SK-N-MC (cell line): ENCODE data around the gene OR10H2.

ENCODE experiments used
- DNase-seq: peaks from one replicate; pipeline ENCODE4 v3.0.0-alpha.2; 2011; ENCODE audit warnings: low read depth, low spot score
- H3K27ac ChIP-seq: fragments of 200-600 bp; sonication (generic); 2 replicates; pipeline ENCODE4 v1.5.1; 2016; ENCODE audit warnings: mixed run types
- H3K36me3 ChIP-seq: fragments of 200-600 bp; sonication (generic); 2 replicates; pipeline ENCODE4 v1.6.1; 2017; ENCODE audit warnings: antibody characterized with exemption, low read length, mixed read lengths; ENCODE audit not compliant: insufficient read depth
- H3K4me3 ChIP-seq: fragments of 200-600 bp; sonication (generic); 2 replicates; pipeline ENCODE4 v1.5.1; 2016
- H3K9ac ChIP-seq: fragments of 200-600 bp; sonication (generic); 2 replicates; pipeline ENCODE4 v1.8.0; 2017; ENCODE audit warnings: mixed run types, mixed read lengths; ENCODE audit not compliant: insufficient read length
- H3K9me3 ChIP-seq: fragments of 200-600 bp; sonication (generic); 2 replicates; pipeline ENCODE4 v1.6.1; 2017; ENCODE audit warnings: low read depth, mild to moderate bottlenecking, antibody characterized with exemption, low read length, moderate library complexity, mixed read lengths
- EZH2 ChIP-seq: fragments of 200-600 bp; sonication (generic); IDR thresholded peaks from one replicate; pipeline ENCODE4 v1.6.1; 2017; ENCODE audit warnings: antibody characterized with exemption
- FOXP2 ChIP-seq: optimal IDR thresholded peaks from 2 replicates; pipeline ENCODE3; 2011; ENCODE audit warnings: mild to moderate bottlenecking, moderate library complexity; ENCODE audit not compliant: insufficient read depth; ENCODE audit errors: extremely low read length, control extremely low read depth
- POLR2AphosphoS5 ChIP-seq: IDR thresholded peaks from 2 replicates; pipeline ENCODE4 v1.6.1; 2012; ENCODE audit warnings: mild to moderate bottlenecking, low read depth, low read length, borderline replicate concordance

The OR10H2 gene

DNA sequence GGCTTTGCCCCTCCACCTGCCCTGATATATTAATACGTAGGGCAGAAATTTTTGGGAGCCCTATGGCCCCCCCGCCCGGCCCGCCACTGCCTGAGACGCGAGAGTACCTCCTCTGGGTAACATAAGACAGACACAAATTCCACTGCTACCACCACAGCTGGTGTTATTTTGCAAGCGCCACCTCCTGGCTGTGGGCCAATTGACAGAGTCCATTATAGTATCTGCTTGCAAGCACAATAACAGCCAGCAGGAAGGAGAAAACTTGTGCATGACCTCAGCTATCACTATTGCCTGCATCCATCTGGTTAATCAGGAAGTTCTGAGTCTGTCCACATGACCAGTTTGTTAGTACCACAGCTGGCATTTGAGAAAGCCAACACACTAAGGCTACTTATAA, 25.3 kb upstream of the OR10H2 start:
- Histone ChIP-seq H3K9me3 (no peaks in the 10 kb centered on the region), H3K36me3 (no peaks in the 10 kb centered on the region), H3K27ac (no peak overlapping the region), H3K4me3 (no peak overlapping the region), H3K9ac (no peak overlapping the region)
- peak; percentile 32 for DNase-seq
- TF ChIP-seq EZH2 (no peak), POLR2AphosphoS5 (no peak), FOXP2 (no peak)

- Histone ChIP-seq H3K4me3 (no peak overlapping the region), H3K9me3 (no peaks in the 10 kb centered on the region), H3K27ac (no peak overlapping the region), H3K9ac (no peak overlapping the region), H3K36me3 (no peaks in the 10 kb centered on the region)
- TF ChIP-seq EZH2 (no peak), FOXP2 (no peak), POLR2AphosphoS5 (no peak)
- DNase-seq, result no peak
Observed at GRCh38 chr19:15714638-15715037, 13.2 kb upstream of the OR10H2 start.

GRCh38 chr19:15715642-15716041, 12.2 kb upstream of the OR10H2 start:
- Histone ChIP-seq H3K4me3 (no peak overlapping the region), H3K36me3 (no peaks in the 10 kb centered on the region), H3K9me3 (no peaks in the 10 kb centered on the region), H3K27ac (no peak overlapping the region), H3K9ac (no peak overlapping the region)
- DNase-seq, result no peak
- no peak for TF ChIP-seq EZH2
- no peak for TF ChIP-seq POLR2AphosphoS5
- no peak for TF ChIP-seq FOXP2

DNA sequence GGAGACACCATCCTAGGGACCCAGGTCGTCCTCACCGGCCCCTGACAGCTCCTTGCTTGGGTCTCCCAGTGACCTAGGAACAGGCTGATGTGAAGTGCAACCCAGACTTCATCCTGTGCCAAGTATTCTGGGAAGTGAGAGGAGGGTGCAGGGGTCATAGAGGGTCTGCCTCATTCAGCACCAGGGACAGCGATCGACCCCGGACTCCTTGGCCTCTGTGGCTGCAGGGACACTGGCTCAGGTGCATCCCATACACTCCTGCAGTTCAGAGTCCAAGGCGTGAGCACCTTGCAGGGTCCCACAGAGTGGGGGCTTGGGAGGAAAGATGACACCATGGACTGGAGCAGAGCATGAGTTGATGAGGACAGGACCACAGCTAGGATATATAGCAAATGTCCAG, 10.0 kb upstream of the OR10H2 start:
- Histone ChIP-seq H3K36me3 (no peaks in the 10 kb centered on the region), H3K4me3 (no peak overlapping the region), H3K9ac (no peak overlapping the region), H3K27ac (no peak overlapping the region), H3K9me3 (no peaks in the 10 kb centered on the region)
- TF ChIP-seq POLR2AphosphoS5 (no peak), EZH2 (no peak), FOXP2 (no peak)
- DNase-seq, result no peak

DNA sequence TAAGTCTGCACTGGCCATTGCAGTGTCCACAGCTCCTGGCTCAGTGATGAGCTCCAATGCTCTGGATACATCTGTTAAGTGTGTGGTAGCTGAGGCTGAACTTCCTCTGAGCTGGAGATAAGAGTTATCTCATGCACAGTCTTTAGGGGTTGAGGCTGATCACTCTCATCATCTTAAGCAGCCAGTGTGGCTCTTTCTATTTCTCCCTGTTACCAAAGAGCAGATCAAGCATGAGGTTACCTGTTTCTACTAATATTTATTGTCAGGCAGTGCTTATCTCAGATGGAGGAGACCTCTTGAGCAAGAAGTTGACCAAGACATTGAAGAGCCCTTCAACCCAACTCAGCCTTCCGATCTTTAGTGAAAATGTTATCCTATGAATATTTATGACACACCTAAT, 6.6 kb upstream of the OR10H2 start:
- H3K9ac ChIP-seq, result no peak overlapping the region

DNA sequence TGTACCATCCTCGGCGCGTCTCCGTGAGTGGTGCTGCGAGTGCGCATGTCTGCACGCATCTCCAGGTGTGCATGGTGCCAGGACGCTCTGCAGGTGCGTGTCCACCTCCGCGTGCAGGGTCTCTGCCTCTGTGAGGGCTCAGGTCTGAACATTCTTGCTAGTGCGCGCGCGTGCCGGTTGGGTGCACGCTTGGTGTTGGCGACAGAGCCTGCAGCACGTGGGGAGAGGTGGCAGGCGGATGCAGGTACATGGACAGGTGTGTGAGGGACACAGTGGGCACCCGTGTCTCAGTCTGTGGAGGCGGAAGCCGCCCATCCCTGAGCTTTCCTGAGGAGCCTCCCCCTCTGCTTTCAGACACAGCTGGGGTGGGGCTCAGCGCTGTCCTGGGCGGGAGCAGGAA, 4.9 kb upstream of the OR10H2 start:
- no peak overlapping the region for H3K4me3 ChIP-seq
- H3K9me3 ChIP-seq, result no peaks in the 10 kb centered on the region
- no peak overlapping the region for H3K9ac ChIP-seq
- no peak overlapping the region for H3K27ac ChIP-seq
- DNase-seq, result no peak
- no peaks in the 10 kb centered on the region for H3K36me3 ChIP-seq
- TF ChIP-seq FOXP2 (no peak), POLR2AphosphoS5 (no peak), EZH2 (no peak)

More for the DNA sequence above, 6.6 kb upstream of the OR10H2 start:
- Histone ChIP-seq H3K4me3 (no peak overlapping the region), H3K9me3 (no peaks in the 10 kb centered on the region), H3K27ac (no peak overlapping the region), H3K36me3 (no peaks in the 10 kb centered on the region)
- TF ChIP-seq EZH2, result no peak
- TF ChIP-seq POLR2AphosphoS5, result no peak
- no peak for TF ChIP-seq FOXP2
- no peak for DNase-seq

GRCh38 chr19:15730538-15730937, 2.7 kb downstream of the OR10H2 start:
- TF ChIP-seq POLR2AphosphoS5, result no peak
- no peak for TF ChIP-seq FOXP2
- TF ChIP-seq EZH2, result no peak
- no peak for DNase-seq
- Histone ChIP-seq H3K27ac (no peak overlapping the region), H3K9ac (no peak overlapping the region), H3K4me3 (no peak overlapping the region), H3K36me3 (no peaks in the 10 kb centered on the region), H3K9me3 (no peaks in the 10 kb centered on the region)

DNA sequence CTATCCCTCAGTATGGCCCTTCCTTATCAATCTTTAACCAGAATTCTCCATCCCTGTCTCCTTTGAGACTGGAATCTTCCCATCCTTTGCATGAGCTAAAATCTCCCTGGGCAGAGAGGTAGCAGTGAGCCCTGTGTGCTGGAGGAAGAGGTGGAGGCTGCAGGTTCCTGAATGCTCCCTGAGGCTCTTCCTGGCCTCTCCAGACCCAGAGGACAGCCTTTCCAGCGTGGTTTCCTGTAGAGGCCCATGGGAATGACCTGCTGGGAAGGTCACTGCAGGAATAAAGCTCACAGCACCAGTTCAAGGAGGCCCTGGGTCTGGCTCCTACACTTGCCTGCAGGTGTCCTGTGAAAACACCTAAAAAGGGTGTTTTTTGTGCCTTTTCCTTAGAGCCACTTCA, 4.6 kb downstream of the OR10H2 start:
- DNase-seq, result no peak
- TF ChIP-seq EZH2 (no peak), FOXP2 (no peak), POLR2AphosphoS5 (no peak)
- Histone ChIP-seq H3K4me3 (no peak overlapping the region), H3K9me3 (no peaks in the 10 kb centered on the region), H3K27ac (no peak overlapping the region), H3K36me3 (no peaks in the 10 kb centered on the region), H3K9ac (no peak overlapping the region)

DNA sequence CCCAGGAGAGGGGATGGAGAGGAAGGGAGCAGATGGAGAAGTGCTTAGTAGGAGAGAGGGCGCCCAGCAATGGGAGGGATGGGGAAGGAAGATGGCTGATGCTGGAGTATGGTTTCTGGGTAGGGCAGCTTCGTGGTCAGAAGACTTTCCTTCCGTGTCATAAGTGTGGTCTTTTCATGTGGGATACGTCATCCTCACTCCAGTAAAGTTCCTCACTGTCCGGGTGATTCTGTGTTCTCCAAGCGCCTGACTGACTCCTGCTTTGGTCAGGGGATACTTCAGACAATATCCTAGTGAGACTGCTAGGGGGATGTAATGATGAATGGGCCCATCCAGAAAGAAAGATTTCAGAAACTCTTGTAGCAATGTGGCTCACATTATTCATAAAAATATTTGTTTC, 6.1 kb downstream of the OR10H2 start:
- Histone ChIP-seq H3K9me3 (no peaks in the 10 kb centered on the region), H3K36me3 (no peaks in the 10 kb centered on the region), H3K4me3 (no peak overlapping the region), H3K27ac (no peak overlapping the region), H3K9ac (no peak overlapping the region)
- DNase-seq, result no peak
- TF ChIP-seq EZH2, result no peak
- TF ChIP-seq FOXP2, result no peak
- no peak for TF ChIP-seq POLR2AphosphoS5
